ENCODE results near the gene USP20.

DNA sequence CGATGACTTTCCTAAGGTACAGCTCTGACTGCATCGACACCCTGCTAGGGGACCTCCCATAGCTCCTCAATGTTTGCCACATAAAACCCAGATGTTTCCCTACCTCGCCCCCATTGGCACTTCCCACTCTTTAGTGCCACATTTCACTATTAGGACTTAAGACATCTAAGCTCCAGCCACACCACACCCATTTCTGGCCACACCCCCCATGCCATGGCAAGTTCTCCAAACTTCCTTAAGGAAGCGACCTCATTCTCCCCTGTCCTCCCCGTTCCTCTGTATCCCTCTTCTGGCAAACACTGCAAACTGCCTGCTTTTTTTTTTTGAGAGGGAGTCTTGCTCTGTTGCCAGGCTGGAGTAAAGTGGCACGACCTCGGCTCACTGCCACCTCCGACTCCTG lies 62.9 kb downstream of the USP20 start:
- TF ChIP-seq, protein P1, sequence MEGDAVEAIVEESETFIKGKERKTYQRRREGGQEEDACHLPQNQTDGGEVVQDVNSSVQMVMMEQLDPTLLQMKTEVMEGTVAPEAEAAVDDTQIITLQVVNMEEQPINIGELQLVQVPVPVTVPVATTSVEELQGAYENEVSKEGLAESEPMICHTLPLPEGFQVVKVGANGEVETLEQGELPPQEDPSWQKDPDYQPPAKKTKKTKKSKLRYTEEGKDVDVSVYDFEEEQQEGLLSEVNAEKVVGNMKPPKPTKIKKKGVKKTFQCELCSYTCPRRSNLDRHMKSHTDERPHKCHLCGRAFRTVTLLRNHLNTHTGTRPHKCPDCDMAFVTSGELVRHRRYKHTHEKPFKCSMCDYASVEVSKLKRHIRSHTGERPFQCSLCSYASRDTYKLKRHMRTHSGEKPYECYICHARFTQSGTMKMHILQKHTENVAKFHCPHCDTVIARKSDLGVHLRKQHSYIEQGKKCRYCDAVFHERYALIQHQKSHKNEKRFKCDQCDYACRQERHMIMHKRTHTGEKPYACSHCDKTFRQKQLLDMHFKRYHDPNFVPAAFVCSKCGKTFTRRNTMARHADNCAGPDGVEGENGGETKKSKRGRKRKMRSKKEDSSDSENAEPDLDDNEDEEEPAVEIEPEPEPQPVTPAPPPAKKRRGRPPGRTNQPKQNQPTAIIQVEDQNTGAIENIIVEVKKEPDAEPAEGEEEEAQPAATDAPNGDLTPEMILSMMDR (IDR thresholded peaks at IDR 0.05) = peak in 1 of 6 experiments; percentile 21
- TF ChIP-seq POLR2A (IDR thresholded peaks at IDR 0.05) = no peak

Measured in thyroid gland (tissue), 4 donors.